Measurements from ENCODE around the gene USP33. TPM values are rescaled to one million over a fixed set of nuclear protein-coding genes. Genes with fewer than 3 reads are reported as not detected.
"Not testable (repeated sequence)": the region's sequence is repeated elsewhere in the genome, so short reads cannot be mapped to it uniquely, and the experiment has no call there.

Gene USP33
- polyA plus RNA-seq, 3 donors from 2014 or later = 33.1 to 45.0 (median 33.8) TPM

- Mint-ChIP-seq H3K4me3 (no peak overlapping the region), H3K27me3 (ENCODE audit: low read depth in 3 of 3) (no peaks in the 10 kb centered on the region), H3K4me1 (no peaks in the 10 kb centered on the region), H3K36me3 (peaks cover 9 to 26% (median 10%) of the 10 kb centered on the region in 3 donors), H3K27ac (no peak overlapping the region), H3K9me3 (no peaks in the 10 kb centered on the region)
- DNase-seq = no peak
Observed at GRCh38 chr1:77706321-77706720, 53.3 kb downstream of the USP33 start.

DNA sequence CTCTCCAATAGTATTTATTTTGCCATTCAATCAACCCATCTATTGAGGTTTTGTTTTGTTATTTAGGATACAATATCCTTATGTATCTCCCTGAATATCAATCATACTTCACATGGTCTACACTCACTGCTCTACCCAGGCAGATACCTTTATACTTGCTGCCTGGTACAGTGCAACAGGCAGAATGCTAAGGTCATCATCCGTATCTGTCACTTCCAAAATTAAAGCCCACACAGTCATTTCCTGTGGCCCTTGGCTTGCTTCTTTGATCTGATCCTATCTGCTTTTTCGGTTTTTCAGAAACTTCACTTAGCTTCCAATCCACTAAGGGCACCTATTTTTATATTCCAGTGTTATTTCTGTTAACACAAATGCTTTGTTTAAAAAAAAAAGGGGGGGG is 54.9 kb downstream of the USP33 start:
- H3K36me3 Mint-ChIP-seq = peaks cover 4 to 18% (median 11%) of the 10 kb centered on the region in 3 donors
- DNase-seq = no peak
- H3K27ac Mint-ChIP-seq = peak overlapping the region in 1 of 6 donors; percentile 48
- H3K4me3 Mint-ChIP-seq = no peak overlapping the region
- no peaks in the 10 kb centered on the region for H3K9me3 Mint-ChIP-seq
- no peaks in the 10 kb centered on the region for H3K4me1 Mint-ChIP-seq
- H3K27me3 Mint-ChIP-seq (ENCODE audit: low read depth in 3 of 3) = no peaks in the 10 kb centered on the region

- not testable (repeated sequence) for H3K27ac Mint-ChIP-seq; H3K4me1 Mint-ChIP-seq; H3K27me3 Mint-ChIP-seq (ENCODE audit: low read depth in 3 of 3); H3K9me3 Mint-ChIP-seq; H3K4me3 Mint-ChIP-seq; DNase-seq
- peaks cover 9 to 29% (median 16%) of the 10 kb centered on the region in 3 donors for H3K36me3 Mint-ChIP-seq
Observed at GRCh38 chr1:77699673-77700072, 60.0 kb downstream of the USP33 start.

GRCh38 chr1:77697441-77697840 is 62.2 kb downstream of the USP33 start:
- no peak for DNase-seq
- no peak overlapping the region for H3K27ac Mint-ChIP-seq
- no peaks in the 10 kb centered on the region for H3K27me3 Mint-ChIP-seq (ENCODE audit: low read depth in 3 of 3)
- H3K36me3 Mint-ChIP-seq = peaks cover 9 to 33% (median 23%) of the 10 kb centered on the region in 3 donors
- H3K4me1 Mint-ChIP-seq = no peaks in the 10 kb centered on the region
- no peak overlapping the region for H3K4me3 Mint-ChIP-seq
- no peaks in the 10 kb centered on the region for H3K9me3 Mint-ChIP-seq

GRCh38 chr1:77688939-77689338 is 70.7 kb downstream of the USP33 start:
- no peaks in the 10 kb centered on the region for H3K27me3 Mint-ChIP-seq (ENCODE audit: low read depth in 3 of 3)
- peaks cover 0 to 17% (median 13%) of the 10 kb centered on the region in 3 donors for H3K36me3 Mint-ChIP-seq
- no peak for DNase-seq
- H3K4me1 Mint-ChIP-seq = peaks cover 5 to 13% of the 10 kb centered on the region in 2 donors
- no peaks in the 10 kb centered on the region for H3K9me3 Mint-ChIP-seq
- peak overlapping the region in 3 of 6 donors; percentile 23 to 56 (median 30) for H3K27ac Mint-ChIP-seq
- no peak overlapping the region for H3K4me3 Mint-ChIP-seq

DNA sequence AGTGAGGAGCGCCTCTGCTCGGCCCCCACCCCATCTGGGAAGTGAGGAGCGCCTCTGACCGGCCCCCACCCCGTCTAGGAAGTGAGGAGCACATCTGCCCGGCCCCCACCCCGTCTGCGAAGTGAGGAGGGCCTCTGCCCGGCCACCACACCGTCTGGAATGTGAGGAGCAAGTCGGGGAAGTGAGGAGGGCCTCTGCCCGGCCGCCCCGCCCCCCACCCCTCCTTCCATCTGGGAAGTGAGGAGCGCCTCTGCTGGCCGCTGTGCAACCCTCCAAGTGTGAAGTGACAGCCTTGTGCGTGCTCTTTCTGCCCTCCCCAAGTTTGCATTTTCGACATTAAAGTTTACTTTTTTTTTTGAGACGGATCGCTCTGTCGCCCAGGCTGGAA is 72.1 kb downstream of the USP33 start:
- DNase-seq = peak in 1 of 3 donors; percentile 11
- H3K9me3 Mint-ChIP-seq = no peaks in the 10 kb centered on the region
- peaks cover 0 to 13% (median 8%) of the 10 kb centered on the region in 3 donors for H3K36me3 Mint-ChIP-seq
- H3K27me3 Mint-ChIP-seq (ENCODE audit: low read depth in 3 of 3) = peaks cover 3 to 10% (median 6%) of the 10 kb centered on the region in 3 donors
- H3K4me3 Mint-ChIP-seq = peak overlapping the region; percentile 47 to 82 (median 68)
- peaks cover 11 to 17% of the 10 kb centered on the region in 2 donors for H3K4me1 Mint-ChIP-seq
- peak overlapping the region in 2 of 6 donors; percentile 53 to 83 for H3K27ac Mint-ChIP-seq

- peaks cover 6 to 13% (median 8%) of the 10 kb centered on the region in 3 donors for H3K27me3 Mint-ChIP-seq (ENCODE audit: low read depth in 3 of 3)
- H3K4me1 Mint-ChIP-seq = peaks cover 17 to 23% of the 10 kb centered on the region in 2 donors
- no peak for DNase-seq
- no peaks in the 10 kb centered on the region for H3K9me3 Mint-ChIP-seq
- H3K4me3 Mint-ChIP-seq = no peak overlapping the region
- peaks cover 0 to 13% (median 8%) of the 10 kb centered on the region in 3 donors for H3K36me3 Mint-ChIP-seq
- H3K27ac Mint-ChIP-seq = no peak overlapping the region
Observed at GRCh38 chr1:77686796-77687518, 72.7 kb downstream of the USP33 start.

GRCh38 chr1:77683160-77684148 is 76.2 kb downstream of the USP33 start:
- peak overlapping the region; percentile 93 to 98 (median 96) for H3K27ac Mint-ChIP-seq
- no peaks in the 10 kb centered on the region for H3K9me3 Mint-ChIP-seq
- DNase-seq = peak; percentile 92 to 94 (median 93)
- H3K4me1 Mint-ChIP-seq = peaks cover 39 to 42% of the 10 kb centered on the region in 2 donors
- H3K4me3 Mint-ChIP-seq = peak overlapping the region; percentile 89 to 96 (median 94)
- H3K27me3 Mint-ChIP-seq (ENCODE audit: low read depth in 3 of 3) = peaks cover 6 to 14% (median 8%) of the 10 kb centered on the region in 3 donors
- H3K36me3 Mint-ChIP-seq = no peaks in the 10 kb centered on the region

DNA sequence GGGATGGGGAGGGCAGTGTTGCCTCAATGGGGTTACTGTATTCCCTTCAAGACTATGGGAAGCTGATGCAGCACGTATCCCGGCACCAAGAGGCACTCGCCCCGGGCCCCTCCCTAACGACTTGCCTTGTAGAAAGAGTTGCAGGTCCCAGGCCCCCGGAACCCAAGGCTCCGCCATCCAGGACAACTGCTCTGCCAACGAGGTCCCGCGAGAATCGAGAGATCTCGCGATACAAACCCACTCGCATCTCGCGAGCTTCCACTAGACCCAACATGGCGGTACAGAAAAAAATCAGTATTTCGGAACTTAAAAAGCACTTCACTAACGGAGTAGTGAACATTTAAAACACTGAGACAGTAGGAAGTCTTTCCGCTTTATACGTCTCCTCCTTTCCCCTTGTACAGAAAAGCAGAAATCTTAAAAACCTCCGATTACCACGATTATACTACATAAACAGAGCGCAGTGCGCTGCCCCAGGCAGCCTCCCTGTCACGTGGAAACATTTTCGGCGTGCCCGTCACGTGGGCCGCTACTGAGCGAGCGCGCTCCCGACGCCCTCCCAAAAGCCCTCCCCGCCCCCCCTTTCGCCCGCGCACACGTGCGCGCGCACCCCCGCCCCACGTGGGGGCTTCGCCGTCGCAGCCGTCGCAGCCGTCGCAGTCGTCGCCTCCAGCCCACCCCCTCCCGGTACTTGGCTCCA is 77.0 kb downstream of the USP33 start, which contains the start of gene ZZZ3:
Gene ZZZ3 (minus strand): TSS at position 199 of the 700 bp plus-strand sequence. CDS start 49,304 bp downstream, outside the sequence.
- peak; percentile 94 to 97 (median 95) for DNase-seq
- Mint-ChIP-seq H3K27me3 (ENCODE audit: low read depth in 3 of 3) (peaks cover 6 to 14% (median 8%) of the 10 kb centered on the region in 3 donors), H3K4me3 (peak within 1 kb of the TSS; percentile 89 to 96 (median 94)), H3K4me1 (peaks cover 39 to 51% of the 10 kb centered on the region in 2 donors), H3K36me3 (no peaks in the 10 kb centered on the region), H3K27ac (peak within 1 kb of the TSS; percentile 93 to 98 (median 96)), H3K9me3 (no peaks in the 10 kb centered on the region)

- Mint-ChIP-seq H3K4me1 (peaks cover 40 to 65% of the 10 kb centered on the region in 2 donors), H3K9me3 (no peaks in the 10 kb centered on the region), H3K4me3 (no peak overlapping the region), H3K27ac (peak overlapping the region in 2 of 6 donors; percentile 5 to 51), H3K27me3 (ENCODE audit: low read depth in 3 of 3) (peaks cover 6 to 14% (median 8%) of the 10 kb centered on the region in 3 donors), H3K36me3 (no peaks in the 10 kb centered on the region)
- no peak for DNase-seq
Observed at GRCh38 chr1:77680173-77680572, 79.5 kb downstream of the USP33 start.

- Mint-ChIP-seq H3K27me3 (ENCODE audit: low read depth in 3 of 3) (peaks cover 6 to 14% (median 8%) of the 10 kb centered on the region in 3 donors), H3K4me3 (no peak overlapping the region), H3K4me1 (peaks cover 36 to 62% of the 10 kb centered on the region in 2 donors), H3K27ac (no peak overlapping the region), H3K9me3 (no peaks in the 10 kb centered on the region), H3K36me3 (no peaks in the 10 kb centered on the region)
- DNase-seq = no peak
Observed at GRCh38 chr1:77678660-77679610, 80.7 kb downstream of the USP33 start.

DNA sequence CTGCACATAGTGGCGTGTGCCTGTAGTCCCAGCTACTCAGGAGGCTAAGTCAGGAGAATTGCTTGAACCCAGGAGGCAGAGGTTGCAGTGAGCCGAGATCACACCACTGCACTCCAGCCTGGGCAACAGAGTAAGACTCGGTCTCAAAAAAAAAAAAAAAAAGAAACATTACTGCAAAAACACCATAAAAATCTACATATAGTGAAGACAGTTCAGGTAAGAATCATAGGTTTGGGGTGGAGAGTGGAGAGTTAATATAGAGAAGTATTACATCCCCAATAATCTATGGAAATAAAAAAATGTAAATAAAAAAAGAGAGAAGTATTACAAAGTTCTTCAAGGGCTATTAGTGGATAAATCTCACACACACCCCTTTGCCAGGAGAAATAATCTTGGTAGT is 84.8 kb downstream of the USP33 start:
- not testable (repeated sequence) for H3K27me3 Mint-ChIP-seq (ENCODE audit: low read depth in 3 of 3); H3K4me3 Mint-ChIP-seq; H3K36me3 Mint-ChIP-seq; DNase-seq; H3K27ac Mint-ChIP-seq; H3K9me3 Mint-ChIP-seq
- peaks cover 24 to 57% of the 10 kb centered on the region in 2 donors for H3K4me1 Mint-ChIP-seq
